ENCODE results near the gene RHEX. TPM values are rescaled to one million over a fixed set of nuclear protein-coding genes. Genes with fewer than 3 reads are reported as not detected.

Gene RHEX
- total and polyA plus RNA-seq, 5 experiments from 2014 or later, result 0.52 TPM; not detected in 4

DNA sequence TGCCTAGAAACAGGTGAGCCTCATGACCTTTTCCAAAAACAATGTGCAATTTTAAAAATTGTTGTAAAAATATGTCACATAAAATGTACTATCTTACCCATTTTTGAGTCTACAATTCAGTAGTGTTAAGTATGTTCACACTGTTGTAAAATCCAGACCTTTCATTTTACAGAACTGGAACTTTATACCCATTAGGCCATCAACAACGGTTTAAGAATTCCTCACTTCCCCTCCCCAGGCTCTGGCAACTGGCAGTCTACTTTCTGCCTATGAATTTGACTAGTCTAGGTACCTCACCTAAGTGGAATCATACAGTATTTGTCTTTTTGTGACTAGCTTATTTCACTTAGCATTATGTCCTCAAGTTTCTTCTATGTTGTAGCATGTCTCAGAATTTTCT is 37.9 kb upstream of the RHEX start:
- Mint-ChIP-seq H3K27ac (no peak overlapping the region), H3K27me3 (no peaks in the 10 kb centered on the region), H3K4me3 (no peak overlapping the region), H3K9me3 (no peaks in the 10 kb centered on the region), H3K36me3 (no peaks in the 10 kb centered on the region), H3K4me1 (peaks cover 18 to 30% (median 25%) of the 10 kb centered on the region in 4 donors)
- ATAC-seq (no peak), DNase-seq (no peak)
- POLR2A ChIA-PET, result no interaction called here

- Mint-ChIP-seq H3K36me3 (no peaks in the 10 kb centered on the region), H3K9me3 (no peaks in the 10 kb centered on the region), H3K4me3 (no peak overlapping the region), H3K27ac (no peak overlapping the region), H3K27me3 (peaks cover 0 to 20% (median 2%) of the 10 kb centered on the region in 5 donors), H3K4me1 (no peaks in the 10 kb centered on the region)
- POLR2A ChIA-PET, result no interaction called here
- DNase-seq, result no peak
- ATAC-seq, result no peak
Measured at GRCh38 chr1:206020393-206021007, 32.5 kb upstream of the RHEX start.

GRCh38 chr1:206021008-206021625 is 31.9 kb upstream of the RHEX start:
- no peak overlapping the region for H3K27ac Mint-ChIP-seq
- DNase-seq (no peak), ATAC-seq (no peak)
- H3K27me3 Mint-ChIP-seq, result peaks cover 0 to 20% (median 2%) of the 10 kb centered on the region in 5 donors
- no peaks in the 10 kb centered on the region for H3K36me3 Mint-ChIP-seq
- H3K9me3 Mint-ChIP-seq, result no peaks in the 10 kb centered on the region
- no peaks in the 10 kb centered on the region for H3K4me1 Mint-ChIP-seq
- H3K4me3 Mint-ChIP-seq, result no peak overlapping the region
- POLR2A ChIA-PET, result no interaction called here

DNA sequence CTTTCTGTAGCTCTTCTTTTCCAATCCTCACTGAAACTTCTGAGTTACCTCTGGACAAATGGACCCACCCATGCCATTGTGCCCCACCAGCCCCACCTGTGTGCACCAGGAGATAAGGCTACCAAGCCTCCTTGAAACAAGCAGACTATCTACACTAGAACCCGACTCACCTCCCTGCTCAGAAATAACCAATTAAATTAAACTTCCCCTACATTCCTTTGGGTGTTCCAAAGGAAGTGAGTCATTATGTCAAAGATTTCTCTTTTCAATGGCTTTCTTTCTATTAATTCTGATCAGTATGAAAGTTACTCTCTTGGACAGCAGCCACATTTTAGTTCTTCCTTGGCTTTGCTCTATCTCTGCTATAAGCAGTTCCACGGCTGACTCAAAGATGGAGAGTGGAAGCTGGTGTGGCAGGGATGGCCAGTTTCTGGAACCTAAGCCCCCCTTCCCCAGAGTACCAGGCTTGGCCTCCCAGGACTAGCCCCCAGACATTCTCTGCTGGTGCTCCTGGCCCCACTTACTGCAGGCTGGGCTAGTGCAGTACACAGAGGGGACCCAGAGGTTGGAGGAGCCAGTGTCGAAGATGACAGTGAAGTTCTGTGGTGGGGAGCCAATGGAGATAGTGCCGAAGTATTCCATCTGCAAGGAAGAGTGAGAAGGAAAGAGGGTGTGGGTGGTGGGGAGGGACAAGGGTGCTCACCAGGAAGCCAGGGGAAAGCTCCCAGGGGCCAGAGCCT is 31.2 kb upstream of the RHEX start:
- no peak overlapping the region for H3K27ac Mint-ChIP-seq
- no peaks in the 10 kb centered on the region for H3K36me3 Mint-ChIP-seq
- no peak overlapping the region for H3K4me3 Mint-ChIP-seq
- H3K9me3 Mint-ChIP-seq, result no peaks in the 10 kb centered on the region
- H3K4me1 Mint-ChIP-seq, result no peaks in the 10 kb centered on the region
- H3K27me3 Mint-ChIP-seq, result peaks cover 0 to 20% (median 2%) of the 10 kb centered on the region in 5 donors
- POLR2A ChIA-PET, result no interaction called here
- no peak for DNase-seq
- no peak for ATAC-seq

DNA sequence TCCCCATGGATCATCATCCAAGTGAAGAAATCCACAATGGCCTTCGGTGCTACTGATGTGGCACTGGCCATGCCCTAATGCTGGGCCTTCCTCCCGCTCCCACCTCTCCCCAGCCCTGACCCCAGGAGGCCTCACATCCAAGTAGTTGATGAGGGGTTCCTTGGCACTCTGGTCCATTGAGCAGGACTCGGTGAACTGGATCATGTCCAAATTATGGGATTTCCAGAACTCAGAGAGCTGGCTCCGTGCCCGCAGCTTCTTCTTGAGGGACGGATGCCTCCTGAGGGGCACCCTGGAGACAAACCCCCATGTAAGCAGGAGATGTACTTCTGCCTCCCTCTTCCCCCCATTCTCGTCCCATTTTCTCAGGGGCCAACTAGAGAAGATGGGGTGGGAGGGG is 30.2 kb upstream of the RHEX start:
- Mint-ChIP-seq H3K27me3 (peaks cover 0 to 20% (median 4%) of the 10 kb centered on the region in 5 donors), H3K4me3 (no peak overlapping the region), H3K36me3 (no peaks in the 10 kb centered on the region), H3K9me3 (no peaks in the 10 kb centered on the region), H3K27ac (peak overlapping the region in 1 of 10 donors; percentile 9), H3K4me1 (no peaks in the 10 kb centered on the region)
- POLR2A ChIA-PET, result no interaction called here
- DNase-seq (no peak), ATAC-seq (no peak)

DNA sequence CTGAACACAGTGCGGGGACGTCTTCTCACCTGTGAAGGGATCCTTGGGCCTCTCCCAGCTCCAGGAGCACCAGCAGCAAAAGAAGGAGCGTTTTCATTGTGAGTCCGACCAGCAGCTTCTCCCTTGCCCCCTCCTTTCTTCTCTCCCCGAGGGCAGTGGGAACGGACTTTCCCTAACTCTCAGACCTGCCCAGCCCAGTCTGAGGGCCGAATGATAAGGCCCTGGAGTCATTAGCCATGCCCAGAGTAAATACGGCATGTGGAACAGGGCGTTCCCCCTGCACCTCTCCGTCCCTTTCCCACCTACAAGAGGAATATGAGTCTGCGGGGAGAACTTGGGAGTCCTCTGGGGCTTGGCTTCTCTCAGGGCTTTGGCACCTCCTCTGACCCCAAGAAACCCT is 29.3 kb upstream of the RHEX start, which contains the start of gene CTSE:
TSS of gene CTSE (minus strand) at position 201 of the 400 bp plus-strand sequence. CDS start at position 97, 104 bp downstream.
- DNase-seq (no peak), ATAC-seq (no peak)
- H3K36me3 Mint-ChIP-seq, result no peaks in the 10 kb centered on the region
- peaks cover 0 to 25% (median 7%) of the 10 kb centered on the region in 5 donors for H3K27me3 Mint-ChIP-seq
- POLR2A ChIA-PET, result no interaction called here
- peak within 1 kb of the TSS in 1 of 10 donors; percentile 9 for H3K27ac Mint-ChIP-seq
- H3K9me3 Mint-ChIP-seq, result no peaks in the 10 kb centered on the region
- H3K4me1 Mint-ChIP-seq, result no peaks in the 10 kb centered on the region
- no peak within 1 kb of the TSS for H3K4me3 Mint-ChIP-seq

- POLR2A ChIA-PET, result no interaction called here
- peaks cover 2 to 30% (median 7%) of the 10 kb centered on the region in 5 donors for H3K27me3 Mint-ChIP-seq
- DNase-seq (no peak), ATAC-seq (no peak)
- H3K4me3 Mint-ChIP-seq, result no peak overlapping the region
- no peaks in the 10 kb centered on the region for H3K9me3 Mint-ChIP-seq
- no peak overlapping the region for H3K27ac Mint-ChIP-seq
- H3K36me3 Mint-ChIP-seq, result no peaks in the 10 kb centered on the region
- peaks cover 0 to under 1% (median 0%) of the 10 kb centered on the region in 4 donors for H3K4me1 Mint-ChIP-seq
Measured at GRCh38 chr1:206025283-206025820, 27.6 kb upstream of the RHEX start.

DNA sequence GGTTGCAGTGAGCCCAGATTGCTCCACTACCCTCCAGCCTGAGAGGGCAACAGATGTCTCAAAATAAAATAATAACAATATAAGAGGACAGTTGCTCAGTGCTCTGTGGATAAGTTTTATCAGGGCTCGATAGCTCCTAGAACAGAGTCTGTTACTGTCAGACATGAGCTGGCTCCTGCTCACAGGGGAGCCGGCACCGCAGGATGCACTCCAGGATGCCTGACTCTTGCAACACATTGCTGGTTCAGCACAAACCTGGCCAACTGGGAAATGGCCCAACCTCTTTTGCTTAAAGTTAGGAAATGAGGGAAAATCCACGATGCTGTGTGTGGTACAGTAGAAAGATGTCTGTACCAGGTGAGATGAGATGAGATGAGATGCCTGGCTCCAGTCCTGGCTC is 23.5 kb upstream of the RHEX start:
- Mint-ChIP-seq H3K4me3 (no peak overlapping the region), H3K9me3 (no peaks in the 10 kb centered on the region), H3K36me3 (no peaks in the 10 kb centered on the region), H3K27ac (no peak overlapping the region), H3K4me1 (peaks cover 3 to 21% (median 5%) of the 10 kb centered on the region in 4 donors), H3K27me3 (peaks cover 3 to 22% (median 12%) of the 10 kb centered on the region in 5 donors)
- DNase-seq (no peak), ATAC-seq (no peak)
- POLR2A ChIA-PET, result no interaction called here

DNA sequence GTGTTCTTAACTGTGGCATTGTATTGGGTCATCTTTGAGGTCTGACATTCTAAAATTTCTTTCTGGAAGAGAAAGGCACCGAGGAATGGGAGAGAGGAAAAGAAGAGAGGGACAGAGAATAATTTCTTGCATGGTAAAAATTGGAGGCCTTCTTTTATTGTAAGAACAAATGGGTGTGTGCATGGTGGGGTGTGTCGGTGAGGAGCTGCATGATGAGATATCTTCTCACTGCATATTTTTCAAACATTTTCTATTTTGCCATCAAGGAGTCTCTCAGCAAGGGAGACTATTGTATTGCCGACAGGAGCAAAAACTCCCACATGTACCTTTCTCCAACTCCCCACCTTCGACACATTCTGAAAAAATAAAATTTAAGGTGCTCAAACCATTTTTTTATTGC is 22.8 kb upstream of the RHEX start:
- ATAC-seq, result no peak
- DNase-seq, result no peak
- Mint-ChIP-seq H3K9me3 (no peaks in the 10 kb centered on the region), H3K27ac (no peak overlapping the region), H3K36me3 (no peaks in the 10 kb centered on the region), H3K27me3 (peaks cover 4 to 22% (median 12%) of the 10 kb centered on the region in 5 donors), H3K4me1 (peaks cover 7 to 28% (median 11%) of the 10 kb centered on the region in 4 donors), H3K4me3 (no peak overlapping the region)
- POLR2A ChIA-PET, result interaction anchor here (0.6 kb wide), 1 partner anchor 890 kb away, joined by 3 read pairs; no protein-coding TSS in a partner anchor

DNA sequence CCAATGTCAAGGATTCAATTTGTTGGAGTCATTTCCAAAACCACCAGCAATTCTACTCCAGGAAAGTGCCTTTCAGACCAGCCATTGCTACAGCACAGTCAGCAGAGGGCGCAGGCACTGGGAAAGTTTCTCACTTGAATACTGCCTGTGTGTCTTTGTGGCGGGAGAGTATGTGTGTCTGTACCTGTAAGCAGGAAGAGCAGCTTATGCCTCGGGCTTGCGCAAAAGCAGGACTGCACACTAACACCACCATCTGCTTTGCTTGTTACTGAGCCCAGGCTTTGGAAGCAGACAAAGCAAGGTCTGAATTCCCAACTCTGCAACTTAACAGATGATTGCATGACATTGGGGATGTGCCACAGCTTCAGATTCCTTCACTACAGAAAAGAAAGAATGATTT is 22.3 kb upstream of the RHEX start:
- Mint-ChIP-seq H3K36me3 (no peaks in the 10 kb centered on the region), H3K4me3 (peak overlapping the region in 1 of 10 donors; percentile 43), H3K27me3 (peaks cover 4 to 24% (median 14%) of the 10 kb centered on the region in 5 donors), H3K4me1 (peaks cover 7 to 32% (median 12%) of the 10 kb centered on the region in 4 donors), H3K27ac (peak overlapping the region in 1 of 10 donors; percentile 6), H3K9me3 (no peaks in the 10 kb centered on the region)
- ATAC-seq (peak; percentile 88 to 94), DNase-seq (peak; percentile 26 to 80 (median 51))
- POLR2A ChIA-PET, result interaction anchor here (0.6 kb wide), 1 partner anchor 889 kb away, joined by 3 read pairs; no protein-coding TSS in a partner anchor

DNA sequence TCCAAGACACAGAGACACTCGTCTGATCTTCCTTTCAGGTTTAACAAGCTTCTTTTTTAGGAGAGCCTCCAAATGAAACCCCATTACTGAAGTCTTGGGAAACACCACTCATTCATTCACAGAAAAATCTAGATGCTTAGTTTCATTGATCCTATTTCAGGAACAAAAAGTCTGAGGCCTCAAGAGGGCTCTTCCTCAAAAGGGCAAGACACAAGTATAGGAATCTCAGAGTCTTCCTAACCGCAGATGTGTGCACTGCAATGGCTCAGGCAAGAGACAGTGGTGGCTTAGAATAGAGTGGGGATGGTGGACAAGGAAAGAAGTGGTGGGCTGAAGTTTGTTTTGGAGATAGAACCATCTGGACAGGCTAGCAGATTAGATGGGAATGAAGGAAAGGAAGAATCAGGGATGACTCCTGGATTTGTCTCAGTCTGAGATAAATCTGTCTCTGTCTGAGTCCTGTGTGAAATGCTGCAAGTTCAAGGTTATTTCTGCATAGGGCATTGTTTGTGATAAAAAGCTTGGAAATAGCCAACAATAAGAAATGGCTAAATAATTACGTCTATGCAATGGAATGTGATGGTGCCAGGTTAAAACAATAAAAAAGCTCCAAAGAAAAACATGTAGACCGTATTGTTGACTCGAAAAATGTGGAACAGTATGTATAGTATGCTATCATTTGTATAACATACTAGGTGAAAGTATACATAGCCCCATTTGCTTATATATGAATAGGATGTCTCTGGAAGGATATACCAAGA is 20.4 kb upstream of the RHEX start:
- DNase-seq, result no peak
- H3K4me3 Mint-ChIP-seq, result no peak overlapping the region
- POLR2A ChIA-PET, result no interaction called here
- H3K36me3 Mint-ChIP-seq, result no peaks in the 10 kb centered on the region
- H3K27ac Mint-ChIP-seq, result peak overlapping the region in 1 of 10 donors; percentile 49
- H3K9me3 Mint-ChIP-seq, result no peaks in the 10 kb centered on the region
- peaks cover 4 to 22% (median 10%) of the 10 kb centered on the region in 5 donors for H3K27me3 Mint-ChIP-seq
- no peak for ATAC-seq
- H3K4me1 Mint-ChIP-seq, result peaks cover 7 to 42% (median 12%) of the 10 kb centered on the region in 4 donors

- no peak for DNase-seq
- peak overlapping the region in 5 of 10 donors; percentile 11 to 80 (median 19) for H3K4me3 Mint-ChIP-seq
- H3K27ac Mint-ChIP-seq, result peak overlapping the region in 3 of 10 donors; percentile 14 to 57 (median 33)
Measured at GRCh38 chr1:206035027-206035426, 17.9 kb upstream of the RHEX start.

More at GRCh38 chr1:206035027-206035426, 17.9 kb upstream of the RHEX start:
- no peaks in the 10 kb centered on the region for H3K9me3 Mint-ChIP-seq
- ATAC-seq, result peak; percentile 25 to 49
- POLR2A ChIA-PET, result no interaction called here
- H3K27me3 Mint-ChIP-seq, result peaks cover 2 to 16% (median 7%) of the 10 kb centered on the region in 5 donors
- H3K36me3 Mint-ChIP-seq, result no peaks in the 10 kb centered on the region
- H3K4me1 Mint-ChIP-seq, result peaks cover 14 to 59% (median 18%) of the 10 kb centered on the region in 4 donors

All from naive thymus-derived CD8-positive, alpha-beta T cell (primary cell).